K562 (cell line): ENCODE data around the gene CD46. TPM values are rescaled to one million over a fixed set of nuclear protein-coding genes. Genes with fewer than 3 reads are reported as not detected.

Source experiments
- AFF4 ChIP-seq: sonication (generic); formaldehyde crosslinking; IDR thresholded peaks from 2 replicates; pipeline ENCODE4 v1.8.0; 2023; ENCODE audit warnings: mild to moderate bottlenecking, missing genetic modification reagents
- ASH1L ChIP-seq: fragments of 450-650 bp; IDR thresholded peaks from 2 replicates; pipeline ENCODE4 v1.6.1; 2018; ENCODE audit warnings: borderline replicate concordance, mild to moderate bottlenecking, low read depth; ENCODE audit not compliant: partially characterized antibody
- CHD4 ChIP-seq: fragments of 200-600 bp; sonication (generic); IDR thresholded peaks from 3 replicates; pipeline ENCODE4 v1.6.1; 2012; ENCODE audit warnings: low read depth, mild to moderate bottlenecking, mixed read lengths, low read length, inconsistent platforms; ENCODE audit not compliant: insufficient read depth, insufficient replicate concordance, poor library complexity, severe bottlenecking
- DMBX1 ChIP-seq: fragments of 250-450 bp; sonication (Bioruptor Pico); IDR thresholded peaks from 2 replicates; pipeline ENCODE4 v1.8.0; 2022; ENCODE audit warnings: inconsistent platforms, mild to moderate bottlenecking, moderate library complexity, borderline replicate concordance
- FOXA1 ChIP-seq: fragments of 450-650 bp; IDR thresholded peaks from 2 replicates; pipeline ENCODE4 v1.6.1; 2016; ENCODE audit warnings: mild to moderate bottlenecking, borderline replicate concordance
- FOXP1 ChIP-seq: sonication (generic); formaldehyde crosslinking; IDR thresholded peaks from 2 replicates; pipeline ENCODE4 v1.8.0; 2022; ENCODE audit warnings: mild to moderate bottlenecking, missing genetic modification reagents
- HDAC3 ChIP-seq: fragments of 450-650 bp; IDR thresholded peaks from 2 replicates; pipeline ENCODE4 v1.6.1; 2018; ENCODE audit warnings: borderline replicate concordance, mild to moderate bottlenecking, moderate library complexity; ENCODE audit not compliant: partially characterized antibody
- HNRNPLL ChIP-seq: fragments of 200-400 bp; formaldehyde crosslinking; IDR thresholded peaks from 2 replicates; pipeline ENCODE4 v1.6.1; 2017; ENCODE audit warnings: low read length, low read depth, mild to moderate bottlenecking; ENCODE audit not compliant: poor library complexity, severe bottlenecking
- KAT2B ChIP-seq: IDR thresholded peaks from one replicate; pipeline ENCODE4 v1.6.1; 2012; ENCODE audit warnings: low read depth, mild to moderate bottlenecking, control low read depth, inconsistent platforms, low read length, moderate library complexity
- MEIS2 ChIP-seq: fragments of 450-650 bp; IDR thresholded peaks from 2 replicates; pipeline ENCODE4 v1.6.1; 2014; ENCODE audit warnings: mild to moderate bottlenecking; ENCODE audit not compliant: partially characterized antibody
- RAD21 ChIP-seq, 2 experiments: fragments of 250-450 bp in 1 of 2; fragments of 450-650 bp in 1 of 2; sonication (Bioruptor Pico) in 1 of 2; formaldehyde crosslinking in 1 of 2; IDR thresholded peaks in 1 of 2; conservative IDR thresholded peaks in 1 of 2; 2 replicates each; pipeline versions ENCODE4 v1.4.0 to v1.8.0; 2020 to 2022; ENCODE audit warnings: mild to moderate bottlenecking in 2 of 2, moderate library complexity in 1 of 2
- YY1 ChIP-seq, 3 experiments: IDR thresholded peaks; 2 replicates each; pipeline ENCODE4 v1.6.1; 2011; ENCODE audit warnings: low read length in 2 of 3, mild to moderate bottlenecking in 2 of 3, moderate library complexity in 2 of 3, borderline replicate concordance in 1 of 3, control low read depth in 1 of 3, low read depth in 1 of 3; ENCODE audit not compliant: insufficient read depth in 3 of 3, insufficient replicate concordance in 2 of 3, control insufficient read depth in 1 of 3, insufficient read length in 1 of 3; ENCODE audit errors: extremely low read depth in 1 of 3
- ZBTB8A ChIP-seq: fragments of 450-650 bp; IDR thresholded peaks from 2 replicates; pipeline ENCODE4 v1.6.1; 2018; ENCODE audit warnings: mild to moderate bottlenecking, moderate library complexity; ENCODE audit not compliant: partially characterized antibody
- ZC3H8 ChIP-seq: fragments of 450-650 bp; IDR thresholded peaks from 2 replicates; pipeline ENCODE4 v1.6.1; 2017
- ZNF23 ChIP-seq: fragments of 250-450 bp; sonication (Bioruptor Pico); IDR thresholded peaks from 2 replicates; pipeline ENCODE4 v1.4.0; 2020; ENCODE audit warnings: mild to moderate bottlenecking
- ZNF586 ChIP-seq: fragments of 450-650 bp; formaldehyde crosslinking; conservative IDR thresholded peaks from 2 replicates; pipeline ENCODE4 v1.4.0; 2020; ENCODE audit warnings: mild to moderate bottlenecking, moderate library complexity
- polyA plus RNA-seq, 8 experiments: library from polyadenylated mRNA; depleted of rRNA in 4 of 8; stranded (reverse) in 5 of 8; unstranded in 3 of 8; fragments of >200 nt; fragmentation: Nextera tagmentation in 2 of 8; fragmentation: Illumina TruSeq in 1 of 8; extraction: Ambion mirVana in 2 of 8; extraction: Trizol in 1 of 8; gene quantifications; 2 replicates each; pipeline versions ENCODE4 v1.2.1 to v1.2.3, GENCODE V29; 2011 to 2014; ENCODE audit warnings: inconsistent platforms in 1 of 8, missing spikeins in 1 of 8
- total RNA-seq, 7 experiments: library from RNA; depleted of rRNA in 6 of 7; stranded (reverse); fragments of >200 nt in 6 of 7; fragmentation: Illumina TruSeq in 2 of 7; extraction: Trizol in 2 of 7; gene quantifications; 2 replicates each; pipeline versions ENCODE4 v1.2.1 to v1.2.3, GENCODE V29; 2011 to 2021; ENCODE audit warnings: low replicate concordance in 1 of 7
- TF ChIP-seq, protein P1 (sequence below): fragments of 250-450 bp; sonication (Bioruptor Pico); IDR thresholded peaks from 2 replicates; pipeline ENCODE4 v1.8.0; 2022; ENCODE audit warnings: inconsistent platforms, mild to moderate bottlenecking, moderate library complexity, borderline replicate concordance
- TF ChIP-seq, protein P2 (sequence below): IDR thresholded peaks from 2 replicates; pipeline ENCODE4 v1.6.1; 2011; ENCODE audit not compliant: insufficient read length; ENCODE audit errors: extremely low read depth

Gene CD46
- total and polyA plus RNA-seq, 9 of the 15 experiments (the other 6 are each of a cell fraction or from before 2014, with no cell fraction given): 87.9 to 374 (median 156) TPM

GRCh38 chr1:207745839-207746767 is 5.8 kb upstream of the CD46 start (continued):
- TF ChIP-seq HNRNPLL: no peak
- TF ChIP-seq, protein P1, sequence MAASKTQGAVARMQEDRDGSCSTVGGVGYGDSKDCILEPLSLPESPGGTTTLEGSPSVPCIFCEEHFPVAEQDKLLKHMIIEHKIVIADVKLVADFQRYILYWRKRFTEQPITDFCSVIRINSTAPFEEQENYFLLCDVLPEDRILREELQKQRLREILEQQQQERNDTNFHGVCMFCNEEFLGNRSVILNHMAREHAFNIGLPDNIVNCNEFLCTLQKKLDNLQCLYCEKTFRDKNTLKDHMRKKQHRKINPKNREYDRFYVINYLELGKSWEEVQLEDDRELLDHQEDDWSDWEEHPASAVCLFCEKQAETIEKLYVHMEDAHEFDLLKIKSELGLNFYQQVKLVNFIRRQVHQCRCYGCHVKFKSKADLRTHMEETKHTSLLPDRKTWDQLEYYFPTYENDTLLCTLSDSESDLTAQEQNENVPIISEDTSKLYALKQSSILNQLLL (CRISPR knock-in tag): no peak
- no peak; the same call in 1 of the 2 replicates for TF ChIP-seq DMBX1 (CRISPR knock-in tag)
- no peak for TF ChIP-seq KAT2B
- TF ChIP-seq RAD21 (CRISPR knock-in tag; conservative IDR thresholded peaks at IDR 0.05 in 1 of 2, IDR thresholded peaks at IDR 0.05 in 1 of 2): no peak
- no peak for TF ChIP-seq ZNF586 (CRISPR knock-in tag)
- TF ChIP-seq, protein P2, sequence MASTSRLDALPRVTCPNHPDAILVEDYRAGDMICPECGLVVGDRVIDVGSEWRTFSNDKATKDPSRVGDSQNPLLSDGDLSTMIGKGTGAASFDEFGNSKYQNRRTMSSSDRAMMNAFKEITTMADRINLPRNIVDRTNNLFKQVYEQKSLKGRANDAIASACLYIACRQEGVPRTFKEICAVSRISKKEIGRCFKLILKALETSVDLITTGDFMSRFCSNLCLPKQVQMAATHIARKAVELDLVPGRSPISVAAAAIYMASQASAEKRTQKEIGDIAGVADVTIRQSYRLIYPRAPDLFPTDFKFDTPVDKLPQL: no peak
- no peak for TF ChIP-seq CHD4
- no peak for TF ChIP-seq ZNF23 (CRISPR knock-in tag)
- TF ChIP-seq HDAC3: no peak
- TF ChIP-seq YY1 (IDR thresholded peaks at IDR 0.05; ENCODE audit: borderline replicate concordance in 1 of 3, control insufficient read depth in 1 of 3, extremely low read depth in 1 of 3, insufficient read depth in 3 of 3, insufficient read length in 1 of 3, insufficient replicate concordance in 2 of 3, low read depth in 1 of 3, low read length in 2 of 3): no peak
- TF ChIP-seq ZBTB8A: no peak
- no peak for TF ChIP-seq FOXP1 (CRISPR knock-in tag)
- TF ChIP-seq FOXA1: no peak
- no peak for TF ChIP-seq AFF4 (CRISPR knock-in tag)
- no peak for TF ChIP-seq ZC3H8
- TF ChIP-seq ASH1L: peak; percentile 11
- TF ChIP-seq MEIS2: peak; percentile 37
